ENCODE measurements around the gene TMEM178B. TPM values are rescaled to one million over a fixed set of nuclear protein-coding genes. Genes with fewer than 3 reads are reported as not detected.

TMEM178B gene
- total and polyA plus RNA-seq, 12 donors: 1.2 to 54.6 (median 25.7) TPM

GRCh38 chr7:141468341-141468740, 394.5 kb downstream of the TMEM178B start:
- no peak overlapping the region for H3K27ac ChIP-seq
- no peak for TF ChIP-seq CTCF (IDR thresholded peaks at IDR 0.05)
- no peak overlapping the region for H3K4me3 ChIP-seq
- no peaks in the 10 kb centered on the region for H3K27me3 ChIP-seq
- no peaks in the 10 kb centered on the region for H3K36me3 ChIP-seq
- WGBS, 2 donors: 85 to 86% methylated on average over 5 of the region's 5 CpGs
- H3K4me1 ChIP-seq: peaks cover 0 to 7% (median 0%) of the 10 kb centered on the region in 9 donors
- intact Hi-C loops (cut with DNase I): no loop called here
- no peak for ATAC-seq
- no peaks in the 10 kb centered on the region for H3K9me3 ChIP-seq
- no peak for DNase-seq

- ATAC-seq (peak in 1 of 8 donors; percentile 64), DNase-seq (no peak)
- WGBS, 2 donors: 60 to 85% methylated on average over 1 of the region's 1 CpG
- no peak for TF ChIP-seq CTCF (IDR thresholded peaks at IDR 0.05)
- no peaks in the 10 kb centered on the region for H3K9me3 ChIP-seq
- H3K27me3 ChIP-seq: no peaks in the 10 kb centered on the region
- H3K4me3 ChIP-seq: no peak overlapping the region
- intact Hi-C loops (cut with DNase I): no loop called here
- peak overlapping the region in 1 of 10 donors; percentile 55 for H3K27ac ChIP-seq
- H3K36me3 ChIP-seq: no peaks in the 10 kb centered on the region
- peaks cover 0 to 28% (median 12%) of the 10 kb centered on the region in 9 donors for H3K4me1 ChIP-seq
Observed at GRCh38 chr7:141475679-141476078, 401.8 kb downstream of the TMEM178B start.

GRCh38 chr7:141477865-141478264, 404.0 kb downstream of the TMEM178B start:
- Histone ChIP-seq H3K4me1 (peaks cover 0 to 31% (median 12%) of the 10 kb centered on the region in 9 donors), H3K4me3 (no peak overlapping the region), H3K27me3 (no peaks in the 10 kb centered on the region), H3K36me3 (no peaks in the 10 kb centered on the region), H3K27ac (peak overlapping the region in 5 of 10 donors; percentile 33 to 53 (median 41)), H3K9me3 (no peaks in the 10 kb centered on the region)
- ATAC-seq: peak; percentile 45 to 93 (median 84)
- intact Hi-C loops (cut with DNase I): no loop called here
- peak in 1 of 2 donors; percentile 45 for DNase-seq
- 59 to 60% methylated on average over 4 of the region's 4 CpGs for WGBS, 2 donors
- TF ChIP-seq CTCF (IDR thresholded peaks at IDR 0.05): no peak

- TF ChIP-seq CTCF (IDR thresholded peaks at IDR 0.05): no peak
- intact Hi-C loops (cut with DNase I): no loop called here
- Histone ChIP-seq H3K4me3 (no peak overlapping the region), H3K27me3 (no peaks in the 10 kb centered on the region), H3K36me3 (no peaks in the 10 kb centered on the region), H3K4me1 (peaks cover 0 to 31% (median 12%) of the 10 kb centered on the region in 9 donors), H3K9me3 (no peaks in the 10 kb centered on the region), H3K27ac (no peak overlapping the region)
- WGBS, 2 donors: 90 to 92% methylated on average over 4 of the region's 4 CpGs
- ATAC-seq (peak in 1 of 8 donors; percentile 19), DNase-seq (no peak)
Observed at GRCh38 chr7:141478845-141479244, 405.0 kb downstream of the TMEM178B start.
